HG03457 (cell line): ENCODE measurements around the gene KRTAP10-7.
"Not testable (repeated sequence)": the region's sequence is repeated elsewhere in the genome, so short reads cannot be mapped to it uniquely, and the experiment has no call there.

ENCODE experiments used
- ATAC-seq: cut with Tn5 transposase; IDR thresholded peaks from one replicate; pipeline ENCODE4 v1.9.1; 2021; ENCODE audit warnings: moderate number of reproducible peaks; ENCODE audit not compliant: unreplicated experiment

KRTAP10-7 gene

DNA sequence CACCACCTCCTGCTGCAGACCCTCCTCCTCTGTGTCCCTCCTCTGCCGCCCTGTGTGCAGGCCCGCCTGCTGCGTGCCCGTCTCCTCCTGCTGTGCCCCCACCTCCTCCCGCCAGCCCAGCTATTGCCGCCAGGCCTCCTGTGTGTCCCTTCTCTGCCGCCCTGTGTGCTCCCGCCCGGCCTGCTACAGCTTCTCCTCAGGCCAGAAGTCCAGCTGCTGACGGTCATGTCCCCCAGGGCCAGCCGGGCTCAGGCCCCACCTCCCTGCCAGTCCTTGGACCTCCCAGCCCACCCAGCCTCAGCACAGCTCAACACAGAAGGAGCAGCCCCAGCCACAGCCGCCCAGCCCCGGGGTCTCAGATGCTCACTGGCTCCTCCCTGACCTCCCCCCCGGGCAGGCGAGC lies 27.4 kb downstream of the KRTAP10-7 start:
- not testable (repeated sequence) for ATAC-seq

DNA sequence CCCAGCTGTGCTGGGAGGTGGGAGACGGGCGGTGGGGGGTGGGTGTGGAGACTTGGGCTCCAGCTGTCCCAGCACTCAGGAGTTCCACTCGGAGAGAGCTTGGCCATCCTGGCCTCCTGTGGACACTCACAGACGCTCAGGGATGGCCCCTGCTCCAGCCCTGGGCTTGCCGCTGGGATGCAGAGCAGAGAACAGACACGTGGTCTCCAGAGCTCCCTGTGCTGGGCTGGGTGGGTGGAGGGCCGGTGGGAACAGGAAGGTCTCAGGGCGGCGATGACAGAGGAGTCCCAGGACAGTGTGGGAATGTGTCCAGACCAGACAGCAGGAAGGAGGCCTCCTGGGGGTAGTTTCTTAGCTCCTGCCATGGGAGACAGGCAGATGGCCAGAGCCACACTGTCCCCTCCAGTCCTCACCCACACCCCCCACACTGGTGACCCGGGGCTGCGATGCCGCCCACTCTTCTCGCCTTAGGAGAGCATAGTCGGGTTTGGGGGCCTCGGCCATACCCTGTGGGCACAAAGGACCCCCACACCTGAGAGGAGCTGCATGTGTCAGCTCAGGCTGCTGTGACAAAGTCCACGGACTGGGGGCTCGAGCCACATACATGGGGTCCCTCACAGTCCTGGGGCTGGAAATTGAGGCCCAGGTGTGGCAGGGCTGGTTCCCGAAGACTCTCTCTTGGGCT lies 28.5 kb downstream of the KRTAP10-7 start:
- no peak for ATAC-seq

DNA sequence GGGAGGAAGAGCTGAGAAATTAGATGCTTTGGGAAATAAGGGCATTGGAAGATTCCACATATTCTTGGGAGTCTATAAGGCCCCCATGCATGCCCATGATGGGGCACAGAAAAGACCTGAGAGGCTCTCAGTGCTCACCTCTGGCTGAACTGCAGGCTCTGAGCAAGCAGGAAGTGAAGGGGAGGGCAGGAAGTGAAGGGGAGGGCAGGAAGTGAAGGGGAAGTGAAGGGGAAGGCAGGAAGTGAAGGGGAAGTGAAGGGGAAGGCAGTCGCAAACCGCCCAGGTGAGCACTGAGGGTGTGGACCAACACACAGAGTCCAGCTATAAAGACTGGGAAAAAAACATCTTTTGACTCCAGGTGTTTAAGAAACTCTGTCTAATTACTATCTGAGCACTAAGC lies 30.0 kb downstream of the KRTAP10-7 start:
- ATAC-seq, result no peak

DNA sequence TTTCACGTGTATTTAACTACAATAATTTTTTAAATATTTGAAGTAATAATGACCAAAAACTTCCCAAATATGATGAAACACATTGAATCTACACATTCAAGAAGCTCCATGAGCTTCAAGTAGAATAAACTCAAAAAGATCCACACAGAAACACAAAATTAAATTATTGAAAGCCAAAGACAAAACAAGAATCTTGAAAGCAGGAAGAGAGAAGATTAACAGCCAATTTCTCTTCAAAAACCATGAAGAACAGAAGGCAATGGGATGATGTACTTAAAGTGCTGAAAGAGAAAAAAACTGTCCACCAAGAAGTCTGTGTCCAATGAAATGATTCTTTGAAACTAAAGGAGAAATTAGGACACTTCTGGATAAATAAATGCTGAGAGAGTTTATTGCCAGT lies 31.7 kb downstream of the KRTAP10-7 start:
- ATAC-seq, result no peak

DNA sequence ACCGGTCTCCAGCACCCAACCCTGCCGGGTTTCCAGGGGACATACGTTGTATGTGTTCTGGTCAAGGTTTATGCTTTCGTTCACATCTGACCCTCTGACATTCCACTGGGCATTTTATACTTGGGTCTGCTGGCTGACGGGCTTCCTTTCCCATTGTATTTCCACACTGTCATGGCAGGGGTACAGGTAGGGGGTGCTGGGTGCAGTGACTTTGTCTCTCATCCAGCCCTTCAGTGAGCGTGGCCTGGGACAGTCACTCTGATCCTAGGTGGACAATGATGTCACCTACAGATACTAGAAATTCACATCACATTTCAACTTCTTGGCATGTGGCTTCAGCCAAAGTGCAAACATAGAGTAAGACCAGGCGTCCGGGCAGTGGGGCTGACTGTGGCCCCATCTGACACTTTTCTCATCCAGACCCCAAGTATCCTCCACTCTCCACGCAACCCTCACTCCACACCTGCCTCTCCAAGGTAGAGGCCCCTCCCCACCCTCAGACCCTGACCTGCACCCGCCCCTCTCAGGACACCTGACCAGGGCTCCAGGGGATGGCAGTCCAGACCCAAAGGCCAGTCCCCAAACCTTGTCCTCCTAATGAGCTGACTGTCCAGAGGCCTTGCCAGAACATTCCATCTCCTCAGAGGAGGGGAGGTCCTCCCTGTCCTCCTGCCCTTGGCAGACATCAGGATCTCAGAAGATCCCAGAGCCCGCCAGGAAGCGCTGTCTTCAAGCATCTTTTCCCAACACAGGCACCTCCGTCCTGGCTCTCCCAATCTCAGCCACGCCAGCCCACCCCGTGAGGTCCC lies 36.0 kb downstream of the KRTAP10-7 start:
- no peak for ATAC-seq

DNA sequence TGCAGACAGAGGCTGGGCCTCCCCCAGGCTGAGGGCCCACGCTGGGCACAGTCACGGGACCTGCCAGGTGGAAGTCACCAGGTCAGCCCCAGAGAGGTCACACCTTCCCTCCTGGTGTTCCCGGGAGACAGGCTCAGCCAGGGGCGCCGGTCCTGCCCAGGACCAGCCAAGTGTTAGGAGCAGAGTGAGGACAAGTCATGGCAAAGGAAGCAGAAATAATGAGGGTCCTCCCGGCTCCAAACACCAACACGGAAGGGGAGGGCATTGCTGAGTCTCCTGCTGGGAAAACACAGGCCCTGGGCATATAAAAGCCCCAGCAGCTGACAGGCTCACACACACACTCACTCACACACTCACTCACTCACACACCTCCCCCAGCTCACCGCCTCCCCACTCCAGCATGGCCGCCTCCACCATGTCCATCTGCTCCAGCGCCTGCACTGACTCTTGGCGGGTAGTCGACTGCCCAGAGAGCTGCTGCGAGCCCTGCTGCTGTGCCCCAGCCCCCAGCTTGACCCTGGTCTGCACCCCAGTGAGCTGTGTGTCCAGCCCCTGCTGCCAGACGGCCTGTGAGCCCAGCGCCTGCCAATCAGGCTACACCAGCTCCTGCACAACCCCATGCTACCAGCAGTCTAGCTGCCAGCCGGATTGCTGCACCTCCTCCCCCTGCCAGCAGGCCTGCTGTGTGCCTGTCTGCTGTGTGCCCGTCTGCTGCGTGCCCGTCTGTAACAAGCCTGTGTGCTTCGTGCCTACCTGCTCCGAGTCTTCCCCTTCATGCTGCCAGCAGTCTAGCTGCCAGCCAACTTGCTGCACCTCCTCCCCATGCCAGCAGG lies 36.8 kb downstream of the KRTAP10-7 start, which contains the start of gene KRTAP10-10:
Gene KRTAP10-10 (plus strand): TSS at position 339 of the 833 bp plus-strand sequence. CDS start 62 bp downstream, at position 401.
- ATAC-seq, result no peak

DNA sequence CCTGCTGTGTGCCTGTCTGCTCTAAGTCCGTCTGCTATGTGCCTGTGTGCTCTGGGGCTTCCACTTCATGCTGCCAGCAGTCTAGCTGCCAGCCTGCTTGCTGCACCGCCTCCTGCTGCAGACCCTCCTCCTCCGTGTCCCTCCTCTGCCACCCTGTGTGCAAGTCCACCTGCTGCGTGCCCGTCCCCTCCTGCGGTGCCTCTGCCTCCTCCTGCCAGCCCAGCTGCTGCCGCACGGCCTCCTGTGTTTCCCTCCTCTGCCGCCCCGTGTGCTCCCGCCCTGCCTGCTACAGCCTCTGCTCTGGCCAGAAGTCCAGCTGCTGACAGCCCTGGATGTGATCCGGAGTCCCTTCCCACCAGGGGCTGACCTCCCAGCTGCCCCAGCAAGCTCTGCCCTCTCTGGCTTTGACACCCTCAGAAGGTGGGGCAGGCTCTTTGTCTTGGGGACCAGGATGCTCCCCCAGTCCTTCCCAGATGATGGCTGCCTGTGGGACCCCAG lies 37.5 kb downstream of the KRTAP10-7 start:
- ATAC-seq, result not testable (repeated sequence)

DNA sequence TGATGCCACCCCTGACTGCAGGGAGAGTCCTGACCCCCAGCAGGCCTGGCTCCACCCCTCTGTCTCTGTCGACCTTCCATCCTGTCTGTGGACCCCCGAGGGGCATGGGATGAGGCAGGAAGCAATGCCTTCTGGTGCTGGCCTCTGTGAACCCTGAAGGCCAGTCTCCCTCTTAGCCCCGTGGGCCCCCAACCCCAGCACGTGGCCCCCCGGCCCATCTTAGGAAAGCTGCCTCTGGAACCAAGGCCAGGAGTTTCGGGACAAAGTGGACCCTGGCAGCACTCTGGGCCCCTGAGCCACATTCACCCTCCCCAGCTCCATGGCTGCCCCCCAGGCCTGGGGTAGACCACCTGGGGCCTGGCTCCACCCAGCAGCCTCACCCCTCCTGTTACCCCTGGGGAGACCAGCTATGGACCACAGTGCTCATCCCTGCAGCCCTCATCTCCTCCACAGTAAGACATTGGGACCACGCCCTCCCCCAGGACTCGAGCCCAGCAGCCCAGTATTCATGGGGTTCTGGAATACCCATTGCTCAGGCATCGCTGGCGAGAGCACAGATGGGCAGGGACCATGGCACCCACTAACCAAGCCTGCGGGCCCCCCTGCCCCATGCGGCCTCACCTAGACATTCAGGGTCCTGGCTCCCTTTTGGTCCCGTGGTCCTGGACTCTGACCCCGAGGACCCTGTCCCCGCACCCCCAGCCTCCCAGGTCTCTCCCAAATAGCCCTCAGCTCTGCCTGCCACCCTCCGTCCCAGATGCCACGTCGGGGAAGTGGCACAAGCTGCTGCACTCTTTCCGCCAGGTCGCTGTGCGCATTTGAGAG lies 38.3 kb downstream of the KRTAP10-7 start:
- ATAC-seq, result not testable (repeated sequence)

DNA sequence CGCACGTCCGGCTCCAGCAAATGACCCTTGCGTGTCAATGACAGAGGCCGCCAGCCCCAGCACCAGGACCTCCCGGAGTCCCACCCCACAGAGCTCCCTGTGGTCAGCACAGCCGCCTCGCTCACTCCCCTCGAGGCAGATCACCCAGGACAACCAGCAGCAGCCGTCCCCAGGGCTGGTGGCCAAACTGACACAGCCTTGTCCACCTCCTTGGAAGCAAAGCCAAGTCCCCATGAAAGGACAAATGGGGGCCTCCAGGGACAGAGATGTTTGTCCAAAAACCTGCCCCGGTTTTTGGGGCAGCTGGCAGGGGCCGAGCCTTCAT lies 38.9 kb downstream of the KRTAP10-7 start:
- ATAC-seq, result no peak

DNA sequence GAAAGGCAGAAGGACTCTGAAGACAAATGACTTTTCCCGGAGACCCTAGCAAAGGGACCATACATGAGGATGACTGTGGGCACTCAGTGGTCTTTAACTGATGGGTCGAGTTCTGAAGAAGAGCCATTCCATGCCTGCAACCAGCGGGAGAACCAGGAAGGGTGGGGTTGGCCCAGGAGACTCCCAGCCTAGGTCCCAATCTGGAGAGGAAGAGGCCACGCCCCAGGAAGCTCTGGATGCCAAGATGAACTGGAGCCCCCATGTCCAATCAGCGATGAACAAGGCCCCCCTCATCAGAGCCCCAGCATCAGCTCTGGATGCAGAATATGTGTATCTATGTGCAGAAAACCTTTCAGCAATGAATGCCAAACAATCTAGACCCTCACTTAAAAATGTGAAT lies 40.4 kb downstream of the KRTAP10-7 start:
- no peak for ATAC-seq

DNA sequence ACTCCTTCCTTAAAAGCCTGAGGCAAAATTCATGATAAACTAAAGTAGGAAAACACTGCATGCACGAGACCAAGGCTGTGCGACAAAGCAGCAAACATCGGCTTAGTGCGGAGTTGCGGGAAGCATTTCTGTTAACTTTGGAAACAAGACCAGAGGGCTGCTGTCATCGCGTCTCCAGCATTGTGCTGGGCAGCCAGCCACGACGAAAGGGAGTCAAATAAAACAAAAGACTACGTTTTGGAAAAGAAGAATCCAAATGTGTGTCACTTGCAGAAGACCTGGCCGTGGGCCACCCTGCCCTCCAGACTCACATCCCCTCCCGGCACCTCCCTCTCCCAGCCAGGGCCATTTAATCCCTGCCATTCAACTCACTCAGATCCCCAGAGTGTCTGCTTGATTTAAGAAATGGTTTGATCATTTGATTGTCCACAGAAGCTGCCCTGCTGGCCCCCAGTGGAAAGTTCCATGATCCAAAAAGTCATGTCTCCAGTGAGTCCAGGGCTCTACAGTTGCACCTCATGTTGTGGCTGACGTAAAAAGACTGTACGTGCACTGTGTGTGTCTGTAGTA lies 43.4 kb downstream of the KRTAP10-7 start:
- ATAC-seq, result no peak

DNA sequence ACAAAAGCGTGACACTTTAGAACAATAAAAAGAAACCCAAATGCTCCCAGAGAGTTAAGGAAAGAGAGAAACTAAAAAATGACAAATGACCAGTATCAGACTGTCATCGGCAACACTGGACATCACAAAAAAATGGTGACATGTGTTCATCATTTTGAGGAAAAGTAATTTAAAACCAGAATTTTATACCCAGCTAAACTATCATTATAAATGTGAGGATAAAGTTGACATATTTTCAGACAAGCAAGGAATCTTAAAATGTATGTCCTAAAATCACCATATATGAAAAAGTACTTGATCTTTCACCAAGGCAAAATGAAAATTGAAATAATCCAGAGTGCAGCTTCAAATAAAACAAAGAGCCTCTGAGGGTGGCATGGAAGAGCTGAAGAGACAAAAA lies 44.5 kb downstream of the KRTAP10-7 start:
- ATAC-seq, result no peak

DNA sequence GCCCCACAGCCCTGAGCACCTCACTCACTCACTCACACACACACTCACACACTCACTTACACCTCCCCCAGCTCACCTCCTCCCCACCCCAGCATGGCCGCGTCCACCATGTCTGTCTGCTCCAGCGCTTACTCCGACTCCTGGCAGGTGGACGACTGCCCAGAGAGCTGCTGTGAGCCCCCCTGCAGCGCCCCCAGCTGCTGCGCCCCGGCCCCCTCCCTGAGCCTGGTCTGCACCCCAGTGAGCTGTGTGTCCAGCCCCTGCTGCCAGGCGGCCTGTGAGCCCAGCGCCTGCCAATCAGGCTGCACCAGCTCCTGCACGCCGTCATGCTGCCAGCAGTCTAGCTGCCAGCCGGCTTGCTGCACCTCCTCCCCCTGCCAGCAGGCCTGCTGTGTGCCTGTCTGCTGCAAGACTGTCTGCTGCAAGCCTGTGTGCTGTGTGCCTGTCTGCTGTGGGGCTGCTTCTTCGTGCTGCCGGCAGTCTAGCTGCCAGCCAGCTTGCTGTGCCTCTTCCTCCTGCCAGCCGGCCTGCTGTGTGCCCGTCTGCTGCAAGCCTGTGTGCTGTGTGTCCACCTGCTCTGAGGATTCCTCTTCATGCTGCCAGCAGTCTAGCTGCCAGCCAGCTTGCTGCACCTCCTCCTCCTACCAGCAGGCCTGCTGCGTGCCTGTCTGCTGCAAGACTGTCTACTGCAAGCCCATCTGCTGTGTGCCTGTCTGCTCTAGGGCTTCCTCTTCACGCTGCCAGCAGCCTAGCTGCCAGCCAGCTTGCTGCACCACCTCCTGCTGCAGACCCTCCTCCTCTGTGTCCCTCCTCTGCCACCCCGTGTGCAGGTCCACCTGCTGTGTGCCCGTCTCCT lies 46.2 kb downstream of the KRTAP10-7 start, which contains the start of gene KRTAP10-11:
Gene KRTAP10-11 (plus strand): TSS at position 49 of the 856 bp plus-strand sequence. CDS start 45 bp downstream, at position 94.
- ATAC-seq, result not testable (repeated sequence)

DNA sequence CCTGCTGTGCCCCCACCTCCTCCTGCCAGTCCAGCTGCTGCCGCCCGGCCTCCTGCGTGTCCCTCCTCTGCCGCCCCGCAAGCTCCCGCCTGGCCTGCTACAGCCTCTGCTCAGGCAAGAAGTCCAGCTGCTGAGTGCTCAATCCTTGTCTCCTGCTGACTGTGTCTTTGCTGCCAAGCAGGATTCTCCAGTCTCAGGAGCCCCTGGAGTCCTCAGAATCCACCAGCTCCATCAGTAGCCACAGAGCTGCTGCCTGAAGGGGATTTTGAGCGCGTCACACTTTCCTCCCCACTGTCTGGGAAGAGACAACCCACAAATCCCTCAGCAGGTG lies 46.8 kb downstream of the KRTAP10-7 start:
- no peak for ATAC-seq

DNA sequence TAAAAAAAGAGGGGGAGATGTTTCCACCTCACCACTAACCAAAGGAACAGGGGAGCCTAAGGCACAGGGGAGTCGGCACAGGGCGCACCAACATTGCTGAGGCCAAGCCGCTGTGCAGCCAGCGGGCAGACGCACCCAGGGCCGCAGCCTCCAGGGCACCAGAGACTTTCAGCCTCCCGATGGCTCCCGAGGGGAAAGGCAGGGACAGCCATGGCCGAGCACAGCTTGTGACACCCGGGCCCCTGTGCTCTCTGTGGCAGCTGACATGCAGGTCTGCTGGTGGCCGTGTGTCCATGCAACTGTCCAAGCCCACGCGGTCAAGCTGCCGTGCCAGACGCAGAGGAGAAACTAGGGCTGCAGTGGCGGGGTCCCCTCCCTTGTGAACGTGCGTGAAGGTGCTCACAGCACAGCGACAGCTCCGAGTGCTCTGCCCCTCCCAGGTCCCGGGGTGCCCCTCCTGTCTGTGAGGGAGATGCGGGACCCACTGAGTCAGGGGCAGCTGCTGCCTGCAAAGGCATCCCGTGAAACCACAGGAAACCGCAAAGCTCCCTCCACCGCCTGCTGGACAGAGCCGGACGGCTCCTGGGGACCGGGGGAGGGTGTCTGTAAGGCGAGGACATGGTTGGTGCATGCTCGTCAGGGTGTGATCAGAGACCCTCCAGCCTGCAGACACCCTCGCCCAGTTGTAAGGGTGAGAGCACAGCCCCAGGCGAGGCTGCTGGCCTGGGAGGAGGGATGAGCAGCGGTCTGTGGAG lies 48.3 kb downstream of the KRTAP10-7 start:
- no peak for ATAC-seq

DNA sequence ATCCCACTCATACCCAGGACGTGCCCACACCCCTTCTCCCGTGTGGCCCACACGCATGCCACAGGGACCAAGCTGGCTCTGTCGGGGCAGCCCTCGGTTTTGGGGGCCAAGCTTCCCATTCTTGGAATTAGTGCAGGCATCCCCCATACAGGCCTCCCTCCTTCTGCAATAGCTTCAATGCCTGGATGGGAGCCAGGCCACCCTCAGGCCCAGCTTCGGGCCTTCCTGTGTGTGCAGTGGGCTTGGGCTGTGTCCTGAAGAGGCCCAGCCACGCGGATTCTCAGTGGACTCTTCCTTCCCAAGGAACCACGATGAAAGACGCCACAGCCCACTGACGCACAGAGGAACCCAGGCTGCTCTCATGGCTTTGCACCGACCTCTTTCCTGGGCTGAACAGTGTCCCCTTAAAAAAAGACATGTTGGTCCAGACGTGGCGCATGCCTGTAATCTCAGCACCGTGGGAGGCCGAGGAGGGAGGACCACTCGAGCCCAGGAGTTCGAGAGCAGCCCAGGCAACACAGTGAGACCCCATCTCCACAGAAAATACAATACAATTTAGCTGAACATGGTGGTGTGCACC lies 49.2 kb downstream of the KRTAP10-7 start:
- ATAC-seq, result no peak

DNA sequence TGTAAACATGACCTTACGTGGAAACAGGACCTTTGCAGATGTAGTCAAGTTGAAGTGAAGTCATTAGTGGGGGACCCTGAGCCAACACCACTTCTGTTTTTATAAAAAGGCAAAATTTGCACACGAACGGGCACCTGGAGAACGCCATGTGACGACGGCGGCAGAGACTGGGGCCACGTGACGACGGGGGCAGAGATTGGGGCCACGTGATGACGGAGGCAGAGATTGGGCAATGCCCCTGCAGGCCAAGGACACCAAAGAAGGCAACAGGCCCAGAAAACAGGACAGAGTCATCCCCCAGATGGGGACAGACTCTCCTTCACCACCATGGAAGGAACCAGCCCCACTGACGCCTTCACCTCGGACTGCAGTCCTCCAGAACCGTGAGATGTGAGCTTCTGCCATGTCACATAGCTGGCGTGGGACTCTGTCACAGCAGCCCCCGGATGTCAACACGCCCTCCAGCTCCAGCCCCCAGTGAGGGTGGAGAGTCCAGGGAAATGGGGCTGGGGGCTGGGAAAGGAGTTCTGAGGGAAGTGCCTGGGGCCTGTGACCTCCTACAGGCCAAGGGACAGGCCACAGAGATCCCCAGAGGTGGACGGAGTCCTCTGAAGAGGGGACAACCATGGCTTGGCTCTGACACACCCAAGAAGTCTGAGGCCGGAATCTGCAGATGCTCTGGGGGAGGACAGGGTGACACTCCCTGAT lies 50.0 kb downstream of the KRTAP10-7 start:
- ATAC-seq, result no peak
